Gastroesophageal sphincter (tissue), 3 donors: ENCODE results near the gene SRRM1.
"Not testable (repeated sequence)": the region's sequence is repeated elsewhere in the genome, so short reads cannot be mapped to it uniquely, and the experiment has no call there.

Source experiments
- CTCF ChIP-seq, 4 experiments: fragments of 200-600 bp in 2 of 4; fragments of 450-650 bp in 2 of 4; sonication (generic) in 1 of 4; IDR thresholded peaks; one replicate each; pipeline ENCODE4 v1.5.1; 2017 to 2019; ENCODE audit warnings: antibody characterized with exemption in 4 of 4, mild to moderate bottlenecking in 2 of 4, moderate library complexity in 2 of 4
- EP300 ChIP-seq: sonication (generic); formaldehyde crosslinking; IDR thresholded peaks from one replicate; pipeline ENCODE4 v1.6.1; 2017; ENCODE audit warnings: antibody characterized with exemption, mild to moderate bottlenecking

GRCh38 chr1:24671372-24671771 is 28.3 kb downstream of the SRRM1 start:
- TF ChIP-seq CTCF (IDR thresholded peaks at IDR 0.05); EP300: not testable (repeated sequence)
